ENCODE measurements around the gene PAPSS1. TPM values are rescaled to one million over a fixed set of nuclear protein-coding genes. Genes with fewer than 3 reads are reported as not detected.

The PAPSS1 gene
- total RNA-seq, 1 experiment from 2014 or later, result 83.6 TPM

GRCh38 chr4:107578321-107578720, 141.7 kb downstream of the PAPSS1 start:
- Histone ChIP-seq H2AFZ (ENCODE audit: low read length) (no peak overlapping the region), H4K91ac (ENCODE audit: insufficient read length, low read depth, low read length) (no peak overlapping the region), H3K14ac (ENCODE audit: insufficient read depth, low read length) (no peak overlapping the region), H2BK5ac (ENCODE audit: insufficient read length, low read length) (no peak overlapping the region), H3K23ac (ENCODE audit: insufficient read length, low read depth, low read length) (no peak overlapping the region), H3K4me1 (ENCODE audit: insufficient read depth, low read length) (no peaks in the 10 kb centered on the region), H4K5ac (ENCODE audit: insufficient read length, low read depth, low read length) (no peak overlapping the region), H3K4ac (ENCODE audit: low read depth, low read length) (no peak overlapping the region), H4K20me1 (ENCODE audit: control insufficient read depth, insufficient read depth, insufficient read length) (no peaks in the 10 kb centered on the region), H3K9me3 (ENCODE audit: control insufficient read depth, low read depth, low read length) (no peaks in the 10 kb centered on the region), H4K8ac (replicated peaks; ENCODE audit: insufficient read length, low read depth, low read length) (no peak overlapping the region), H3K9ac (ENCODE audit: extremely low read depth, insufficient read length, low read length) (no peak overlapping the region), H3K56ac (ENCODE audit: insufficient read length, low read depth, low read length) (no peak overlapping the region), H3K18ac (ENCODE audit: insufficient read length, low read depth, low read length) (no peak overlapping the region), H3K23me2 (ENCODE audit: insufficient read length, low read depth, low read length, poor library complexity, severe bottlenecking) (no peaks in the 10 kb centered on the region), H2BK20ac (ENCODE audit: low read depth, low read length, poor library complexity, severe bottlenecking) (no peak overlapping the region), H3T11ph (ENCODE audit: low read length) (no peak overlapping the region), H3K27me3 (ENCODE audit: insufficient read depth, low read length) (no peaks in the 10 kb centered on the region), H3K79me2 (ENCODE audit: insufficient read depth, low read length) (no peaks in the 10 kb centered on the region), H2AK5ac (ENCODE audit: insufficient read length, low read length) (no peak overlapping the region), H3K27ac (ENCODE audit: insufficient read length, low read depth, low read length) (no peak overlapping the region), H2BK120ac (ENCODE audit: low read depth, low read length, poor library complexity, severe bottlenecking) (no peak overlapping the region), H3K4me2 (ENCODE audit: insufficient read depth, insufficient read length, low read length) (no peak overlapping the region), H2BK15ac (ENCODE audit: low read depth, low read length) (no peak overlapping the region), H3K79me1 (ENCODE audit: insufficient read depth, low read depth, low read length, poor library complexity, severe bottlenecking) (no peaks in the 10 kb centered on the region), H2BK12ac (ENCODE audit: insufficient read length, low read depth, low read length) (no peak overlapping the region)
- no peaks in the 10 kb centered on the region for H3K9me3 Mint-ChIP-seq
- no CpG with 5 or more reads among the region's 2 CpGs for WGBS (ENCODE audit: extremely low coverage, insufficient read length, low lambda C conversion rate)
- TF ChIP-seq CTCF (conservative IDR thresholded peaks at IDR 0.05), result no peak
- peaks cover 3% of the 10 kb centered on the region for H3K27me3 Mint-ChIP-seq (ENCODE audit: low read depth)
- H3K4me3 Mint-ChIP-seq, result no peak overlapping the region
- H3K4me1 Mint-ChIP-seq, result peaks cover 7 to 8% of the 10 kb centered on the region in 2 experiments; a peak in 3 of 4 replicates
- no peak overlapping the region for H3K27ac Mint-ChIP-seq
- no peaks in the 10 kb centered on the region for H3K36me3 Mint-ChIP-seq (ENCODE audit: insufficient read depth in 1 of 3, low read depth in 3 of 3)
- no peak for DNase-seq

Measured in H9 (cell line).